ENCODE results near the gene ASB4. TPM values are rescaled to one million over a fixed set of nuclear protein-coding genes. Genes with fewer than 3 reads are reported as not detected.

The ASB4 gene
- total and polyA plus RNA-seq, 2 experiments from 2014 or later = not detected

DNA sequence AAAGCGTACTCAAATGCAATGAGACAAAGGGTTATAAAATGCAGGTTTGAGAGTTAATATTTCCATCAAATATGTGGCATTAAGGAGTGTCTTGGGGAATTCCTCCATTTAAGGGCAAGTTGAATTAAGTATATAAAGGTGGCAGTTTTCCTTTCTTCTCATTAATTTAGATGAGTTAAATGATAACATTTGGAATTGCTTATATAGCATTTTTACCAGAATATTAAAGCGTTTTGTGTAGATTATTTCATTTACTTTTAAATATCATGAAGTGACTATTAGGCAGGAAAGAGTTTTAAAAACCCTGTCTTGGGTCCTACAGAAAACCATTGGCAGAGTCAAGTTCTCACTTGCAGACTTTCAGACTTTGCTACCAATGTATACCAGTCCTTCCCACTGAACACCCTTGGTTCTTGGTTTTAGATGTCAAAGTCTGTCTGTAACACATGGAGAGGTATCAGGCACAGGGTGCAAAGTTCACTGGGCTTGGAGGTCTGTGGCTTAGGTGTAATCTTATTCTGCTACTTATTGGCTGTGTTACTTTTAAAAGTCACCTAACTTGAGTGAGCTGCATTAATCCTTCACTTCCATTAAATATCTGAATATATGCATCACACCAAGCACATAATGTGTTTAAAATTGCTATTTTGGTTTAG lies 51.0 kb downstream of the ASB4 start:
- Histone ChIP-seq H3K27ac (ENCODE audit: low read depth) (no peak overlapping the region), H3K4me2 (no peak overlapping the region), H3K4me3 (no peak overlapping the region), H4K20me1 (replicated peaks; ENCODE audit: insufficient read depth) (no peaks in the 10 kb centered on the region), H3K27me3 (ENCODE audit: insufficient read depth) (no peaks in the 10 kb centered on the region), H3K4me1 (ENCODE audit: insufficient read depth) (no peaks in the 10 kb centered on the region), H3K79me2 (replicated peaks; ENCODE audit: insufficient read depth) (no peaks in the 10 kb centered on the region), H2AFZ (no peak overlapping the region), H3K9me2 (ENCODE audit: insufficient read depth) (no peaks in the 10 kb centered on the region), H3K36me3 (ENCODE audit: insufficient read depth) (no peaks in the 10 kb centered on the region), H3F3A (replicated peaks; ENCODE audit: low read depth) (no peaks in the 10 kb centered on the region)
- ATAC-seq = no peak
- H3K4me1 Mint-ChIP-seq = no peaks in the 10 kb centered on the region
- no peaks in the 10 kb centered on the region for H3K36me3 Mint-ChIP-seq (ENCODE audit: low read depth)
- no peak for TF ChIP-seq ZNF331 (CRISPR knock-in tag; IDR thresholded peaks at IDR 0.05; ENCODE audit: low read depth)
- no peak for TF ChIP-seq POLR2AphosphoS5 (IDR thresholded peaks at IDR 0.05; ENCODE audit: low read depth)
- TF ChIP-seq EZH2 (IDR thresholded peaks at IDR 0.05; ENCODE audit: low read depth, unreplicated experiment) = no peak
- TF ChIP-seq CREB1 (CRISPR knock-in tag; IDR thresholded peaks at IDR 0.05; ENCODE audit: low read depth) = no peak
- TF ChIP-seq EZH2phosphoT487 (IDR thresholded peaks at IDR 0.05; ENCODE audit: unreplicated experiment) = no peak
- TF ChIP-seq, protein P1, sequence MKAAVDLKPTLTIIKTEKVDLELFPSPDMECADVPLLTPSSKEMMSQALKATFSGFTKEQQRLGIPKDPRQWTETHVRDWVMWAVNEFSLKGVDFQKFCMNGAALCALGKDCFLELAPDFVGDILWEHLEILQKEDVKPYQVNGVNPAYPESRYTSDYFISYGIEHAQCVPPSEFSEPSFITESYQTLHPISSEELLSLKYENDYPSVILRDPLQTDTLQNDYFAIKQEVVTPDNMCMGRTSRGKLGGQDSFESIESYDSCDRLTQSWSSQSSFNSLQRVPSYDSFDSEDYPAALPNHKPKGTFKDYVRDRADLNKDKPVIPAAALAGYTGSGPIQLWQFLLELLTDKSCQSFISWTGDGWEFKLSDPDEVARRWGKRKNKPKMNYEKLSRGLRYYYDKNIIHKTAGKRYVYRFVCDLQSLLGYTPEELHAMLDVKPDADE (IDR thresholded peaks at IDR 0.05) = no peak
- TF ChIP-seq, protein P2, sequence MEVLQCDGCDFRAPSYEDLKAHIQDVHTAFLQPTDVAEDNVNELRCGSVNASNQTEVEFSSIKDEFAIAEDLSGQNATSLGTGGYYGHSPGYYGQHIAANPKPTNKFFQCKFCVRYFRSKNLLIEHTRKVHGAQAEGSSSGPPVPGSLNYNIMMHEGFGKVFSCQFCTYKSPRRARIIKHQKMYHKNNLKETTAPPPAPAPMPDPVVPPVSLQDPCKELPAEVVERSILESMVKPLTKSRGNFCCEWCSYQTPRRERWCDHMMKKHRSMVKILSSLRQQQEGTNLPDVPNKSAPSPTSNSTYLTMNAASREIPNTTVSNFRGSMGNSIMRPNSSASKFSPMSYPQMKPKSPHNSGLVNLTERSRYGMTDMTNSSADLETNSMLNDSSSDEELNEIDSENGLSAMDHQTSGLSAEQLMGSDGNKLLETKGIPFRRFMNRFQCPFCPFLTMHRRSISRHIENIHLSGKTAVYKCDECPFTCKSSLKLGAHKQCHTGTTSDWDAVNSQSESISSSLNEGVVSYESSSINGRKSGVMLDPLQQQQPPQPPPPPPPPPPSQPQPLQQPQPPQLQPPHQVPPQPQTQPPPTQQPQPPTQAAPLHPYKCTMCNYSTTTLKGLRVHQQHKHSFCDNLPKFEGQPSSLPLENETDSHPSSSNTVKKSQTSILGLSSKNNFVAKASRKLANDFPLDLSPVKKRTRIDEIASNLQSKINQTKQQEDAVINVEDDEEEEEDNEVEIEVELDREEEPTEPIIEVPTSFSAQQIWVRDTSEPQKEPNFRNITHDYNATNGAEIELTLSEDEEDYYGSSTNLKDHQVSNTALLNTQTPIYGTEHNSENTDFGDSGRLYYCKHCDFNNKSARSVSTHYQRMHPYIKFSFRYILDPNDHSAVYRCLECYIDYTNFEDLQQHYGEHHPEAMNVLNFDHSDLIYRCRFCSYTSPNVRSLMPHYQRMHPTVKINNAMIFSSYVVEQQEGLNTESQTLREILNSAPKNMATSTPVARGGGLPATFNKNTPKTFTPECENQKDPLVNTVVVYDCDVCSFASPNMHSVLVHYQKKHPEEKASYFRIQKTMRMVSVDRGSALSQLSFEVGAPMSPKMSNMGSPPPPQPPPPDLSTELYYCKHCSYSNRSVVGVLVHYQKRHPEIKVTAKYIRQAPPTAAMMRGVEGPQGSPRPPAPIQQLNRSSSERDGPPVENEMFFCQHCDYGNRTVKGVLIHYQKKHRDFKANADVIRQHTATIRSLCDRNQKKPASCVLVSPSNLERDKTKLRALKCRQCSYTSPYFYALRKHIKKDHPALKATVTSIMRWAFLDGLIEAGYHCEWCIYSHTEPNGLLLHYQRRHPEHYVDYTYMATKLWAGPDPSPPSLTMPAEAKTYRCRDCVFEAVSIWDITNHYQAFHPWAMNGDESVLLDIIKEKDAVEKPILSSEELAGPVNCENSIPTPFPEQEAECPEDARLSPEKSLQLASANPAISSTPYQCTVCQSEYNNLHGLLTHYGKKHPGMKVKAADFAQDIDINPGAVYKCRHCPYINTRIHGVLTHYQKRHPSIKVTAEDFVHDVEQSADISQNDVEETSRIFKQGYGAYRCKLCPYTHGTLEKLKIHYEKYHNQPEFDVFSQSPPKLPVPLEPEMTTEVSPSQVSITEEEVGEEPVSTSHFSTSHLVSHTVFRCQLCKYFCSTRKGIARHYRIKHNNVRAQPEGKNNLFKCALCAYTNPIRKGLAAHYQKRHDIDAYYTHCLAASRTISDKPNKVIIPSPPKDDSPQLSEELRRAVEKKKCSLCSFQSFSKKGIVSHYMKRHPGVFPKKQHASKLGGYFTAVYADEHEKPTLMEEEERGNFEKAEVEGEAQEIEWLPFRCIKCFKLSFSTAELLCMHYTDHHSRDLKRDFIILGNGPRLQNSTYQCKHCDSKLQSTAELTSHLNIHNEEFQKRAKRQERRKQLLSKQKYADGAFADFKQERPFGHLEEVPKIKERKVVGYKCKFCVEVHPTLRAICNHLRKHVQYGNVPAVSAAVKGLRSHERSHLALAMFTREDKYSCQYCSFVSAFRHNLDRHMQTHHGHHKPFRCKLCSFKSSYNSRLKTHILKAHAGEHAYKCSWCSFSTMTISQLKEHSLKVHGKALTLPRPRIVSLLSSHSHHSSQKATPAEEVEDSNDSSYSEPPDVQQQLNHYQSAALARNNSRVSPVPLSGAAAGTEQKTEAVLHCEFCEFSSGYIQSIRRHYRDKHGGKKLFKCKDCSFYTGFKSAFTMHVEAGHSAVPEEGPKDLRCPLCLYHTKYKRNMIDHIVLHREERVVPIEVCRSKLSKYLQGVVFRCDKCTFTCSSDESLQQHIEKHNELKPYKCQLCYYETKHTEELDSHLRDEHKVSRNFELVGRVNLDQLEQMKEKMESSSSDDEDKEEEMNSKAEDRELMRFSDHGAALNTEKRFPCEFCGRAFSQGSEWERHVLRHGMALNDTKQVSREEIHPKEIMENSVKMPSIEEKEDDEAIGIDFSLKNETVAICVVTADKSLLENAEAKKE (CRISPR knock-in tag; IDR thresholded peaks at IDR 0.05) = no peak
- no peaks in the 10 kb centered on the region for H3K9me3 Mint-ChIP-seq
- H3K27me3 Mint-ChIP-seq (ENCODE audit: insufficient read depth, low read depth, poor library complexity) = no peaks in the 10 kb centered on the region
- H3K27ac Mint-ChIP-seq = no peak overlapping the region
- no peak for DNase-seq (ENCODE audit: low spot score)
- no peak overlapping the region for H3K4me3 Mint-ChIP-seq

Data from GM23338 (cell line).